WI38 (cell line): ENCODE results near the gene RALGAPA1.

Source experiments
- H3K4me3 ChIP-seq: 2 replicates; pipeline ENCODE4 v1.5.1; 2011; ENCODE audit warnings: low read depth, mild to moderate bottlenecking, control low read depth, low read length
- TF ChIP-seq, protein P1 (sequence below): IDR thresholded peaks from 2 replicates; pipeline ENCODE4 v1.5.1; 2012; ENCODE audit warnings: low read depth, mild to moderate bottlenecking, control low read depth, low read length

RALGAPA1 gene

GRCh38 chr14:35543006-35543405, 266.1 kb downstream of the RALGAPA1 start:
- TF ChIP-seq, protein P1, sequence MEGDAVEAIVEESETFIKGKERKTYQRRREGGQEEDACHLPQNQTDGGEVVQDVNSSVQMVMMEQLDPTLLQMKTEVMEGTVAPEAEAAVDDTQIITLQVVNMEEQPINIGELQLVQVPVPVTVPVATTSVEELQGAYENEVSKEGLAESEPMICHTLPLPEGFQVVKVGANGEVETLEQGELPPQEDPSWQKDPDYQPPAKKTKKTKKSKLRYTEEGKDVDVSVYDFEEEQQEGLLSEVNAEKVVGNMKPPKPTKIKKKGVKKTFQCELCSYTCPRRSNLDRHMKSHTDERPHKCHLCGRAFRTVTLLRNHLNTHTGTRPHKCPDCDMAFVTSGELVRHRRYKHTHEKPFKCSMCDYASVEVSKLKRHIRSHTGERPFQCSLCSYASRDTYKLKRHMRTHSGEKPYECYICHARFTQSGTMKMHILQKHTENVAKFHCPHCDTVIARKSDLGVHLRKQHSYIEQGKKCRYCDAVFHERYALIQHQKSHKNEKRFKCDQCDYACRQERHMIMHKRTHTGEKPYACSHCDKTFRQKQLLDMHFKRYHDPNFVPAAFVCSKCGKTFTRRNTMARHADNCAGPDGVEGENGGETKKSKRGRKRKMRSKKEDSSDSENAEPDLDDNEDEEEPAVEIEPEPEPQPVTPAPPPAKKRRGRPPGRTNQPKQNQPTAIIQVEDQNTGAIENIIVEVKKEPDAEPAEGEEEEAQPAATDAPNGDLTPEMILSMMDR: no peak
- no peak overlapping the region for H3K4me3 ChIP-seq

DNA sequence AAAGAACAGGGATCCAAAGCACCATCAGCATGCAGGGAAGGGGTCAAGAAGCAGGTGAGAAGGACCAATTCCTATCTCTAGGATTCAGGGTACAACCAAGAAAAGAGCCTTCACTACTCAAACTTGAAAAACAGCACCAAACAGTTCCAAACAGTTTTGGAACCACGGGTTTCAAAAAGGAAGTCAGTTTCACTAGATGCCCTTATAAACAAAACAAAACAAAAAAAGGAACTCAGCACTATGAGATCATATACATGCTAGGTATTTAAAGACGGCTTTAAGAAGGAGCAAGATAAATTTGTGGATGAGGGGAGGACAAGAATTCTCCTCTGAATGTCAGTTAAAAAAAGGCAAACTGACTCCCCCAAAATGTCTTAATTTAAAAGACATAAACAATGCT, 269.1 kb downstream of the RALGAPA1 start:
- TF ChIP-seq, protein P1: no peak
- no peak overlapping the region for H3K4me3 ChIP-seq

GRCh38 chr14:35535483-35536112, 273.5 kb downstream of the RALGAPA1 start:
- TF ChIP-seq, protein P1: no peak
- no peak overlapping the region for H3K4me3 ChIP-seq

- TF ChIP-seq, protein P1: no peak
- H3K4me3 ChIP-seq: peak overlapping the region; percentile 65
These were observed 274.1 kb downstream of the RALGAPA1 start for GRCh38 chr14:35534873-35535482.

DNA sequence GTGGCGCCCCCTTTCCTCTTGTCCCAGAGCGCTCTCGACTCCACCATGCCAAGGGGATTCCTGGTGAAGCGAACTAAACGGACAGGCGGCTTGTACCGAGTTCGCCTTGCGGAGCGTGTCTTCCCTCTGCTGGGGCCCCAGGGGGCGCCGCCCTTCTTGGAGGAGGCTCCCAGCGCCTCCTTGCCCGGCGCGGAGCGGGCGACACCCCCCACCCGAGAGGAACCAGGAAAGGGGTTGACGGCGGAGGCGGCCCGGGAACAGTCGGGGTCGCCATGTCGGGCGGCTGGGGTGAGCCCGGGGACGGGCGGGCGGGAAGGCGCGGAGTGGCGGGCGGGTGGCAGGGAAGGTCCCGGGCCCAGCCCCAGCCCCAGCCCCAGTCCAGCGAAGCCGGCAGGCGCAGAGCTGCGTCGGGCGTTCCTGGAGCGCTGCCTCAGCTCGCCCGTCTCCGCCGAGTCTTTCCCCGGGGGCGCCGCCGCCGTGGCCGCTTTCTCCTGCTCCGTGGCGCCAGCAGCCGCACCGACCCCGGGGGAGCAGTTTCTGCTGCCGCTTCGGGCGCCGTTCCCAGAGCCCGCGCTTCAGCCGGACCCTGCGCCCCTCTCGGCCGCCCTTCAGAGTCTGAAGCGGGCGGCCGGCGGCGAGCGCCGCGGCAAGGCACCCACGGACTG, 274.8 kb downstream of the RALGAPA1 start:
- peak overlapping the region; percentile 65 for H3K4me3 ChIP-seq
- TF ChIP-seq, protein P1: no peak

GRCh38 chr14:35533357-35534207, 275.5 kb downstream of the RALGAPA1 start, which contains the start of gene INSM2:
INSM2 (plus strand) TSS chr14:35534164; CDS start chr14:35534253, 89 bp downstream.
- TF ChIP-seq, protein P1: no peak
- H3K4me3 ChIP-seq: peak within 1 kb of the TSS; percentile 65
